ENCODE measurements around the gene USB1. TPM values are rescaled to one million over a fixed set of nuclear protein-coding genes. Genes with fewer than 3 reads are reported as not detected.

Gene USB1
- total and polyA plus RNA-seq, 9 donors: 8.5 to 30.7 (median 22.5) TPM

DNA sequence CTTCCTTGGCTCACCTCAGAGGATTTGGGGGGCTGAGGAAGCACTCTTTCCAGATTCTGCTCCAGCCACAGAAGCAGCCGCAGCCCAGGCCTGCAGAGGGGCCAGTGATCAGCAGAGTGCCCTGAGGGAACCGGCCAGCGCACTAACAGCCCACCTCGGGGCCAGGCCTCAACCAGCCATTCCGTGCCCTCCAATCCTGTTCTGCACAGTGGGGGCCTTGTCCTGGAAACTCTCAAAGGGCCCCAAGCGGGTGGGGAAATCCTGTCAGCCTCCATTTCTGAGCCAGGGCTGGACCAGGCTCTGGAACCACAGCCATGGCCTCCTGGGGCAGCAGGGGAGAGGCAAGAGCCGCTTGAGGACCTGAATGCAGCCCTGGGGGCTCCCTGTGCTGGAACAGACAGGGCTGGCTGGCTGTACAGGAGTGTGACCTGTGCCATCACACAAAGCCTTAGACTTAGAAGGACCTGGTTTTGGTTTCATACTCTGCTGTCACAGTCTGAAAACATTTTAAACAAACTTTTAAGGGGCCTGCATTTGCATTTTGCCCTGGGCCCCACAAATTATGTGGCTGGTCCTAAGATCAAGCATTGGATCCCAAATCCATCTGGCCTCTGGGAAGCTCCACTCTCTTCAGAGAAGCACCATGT is 40.3 kb upstream of the USB1 start:
- Histone ChIP-seq H3K9me3 (no peaks in the 10 kb centered on the region), H3K27me3 (no peaks in the 10 kb centered on the region), H3K27ac (no peak overlapping the region), H3K36me3 (no peaks in the 10 kb centered on the region), H3K4me3 (no peak overlapping the region), H3K4me1 (ENCODE audit: insufficient read depth) (no peaks in the 10 kb centered on the region)
- no peak for TF ChIP-seq POLR2A (IDR thresholded peaks at IDR 0.05)
- TF ChIP-seq, protein P1, sequence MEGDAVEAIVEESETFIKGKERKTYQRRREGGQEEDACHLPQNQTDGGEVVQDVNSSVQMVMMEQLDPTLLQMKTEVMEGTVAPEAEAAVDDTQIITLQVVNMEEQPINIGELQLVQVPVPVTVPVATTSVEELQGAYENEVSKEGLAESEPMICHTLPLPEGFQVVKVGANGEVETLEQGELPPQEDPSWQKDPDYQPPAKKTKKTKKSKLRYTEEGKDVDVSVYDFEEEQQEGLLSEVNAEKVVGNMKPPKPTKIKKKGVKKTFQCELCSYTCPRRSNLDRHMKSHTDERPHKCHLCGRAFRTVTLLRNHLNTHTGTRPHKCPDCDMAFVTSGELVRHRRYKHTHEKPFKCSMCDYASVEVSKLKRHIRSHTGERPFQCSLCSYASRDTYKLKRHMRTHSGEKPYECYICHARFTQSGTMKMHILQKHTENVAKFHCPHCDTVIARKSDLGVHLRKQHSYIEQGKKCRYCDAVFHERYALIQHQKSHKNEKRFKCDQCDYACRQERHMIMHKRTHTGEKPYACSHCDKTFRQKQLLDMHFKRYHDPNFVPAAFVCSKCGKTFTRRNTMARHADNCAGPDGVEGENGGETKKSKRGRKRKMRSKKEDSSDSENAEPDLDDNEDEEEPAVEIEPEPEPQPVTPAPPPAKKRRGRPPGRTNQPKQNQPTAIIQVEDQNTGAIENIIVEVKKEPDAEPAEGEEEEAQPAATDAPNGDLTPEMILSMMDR (IDR thresholded peaks at IDR 0.05): no peak
- intact Hi-C loops (cut with DNase I): no loop called here
- WGBS, 3 donors: 88 to 92% (median 90%) methylated on average over 4 to 7 of the region's 7 CpGs
- no peak for DNase-seq

DNA sequence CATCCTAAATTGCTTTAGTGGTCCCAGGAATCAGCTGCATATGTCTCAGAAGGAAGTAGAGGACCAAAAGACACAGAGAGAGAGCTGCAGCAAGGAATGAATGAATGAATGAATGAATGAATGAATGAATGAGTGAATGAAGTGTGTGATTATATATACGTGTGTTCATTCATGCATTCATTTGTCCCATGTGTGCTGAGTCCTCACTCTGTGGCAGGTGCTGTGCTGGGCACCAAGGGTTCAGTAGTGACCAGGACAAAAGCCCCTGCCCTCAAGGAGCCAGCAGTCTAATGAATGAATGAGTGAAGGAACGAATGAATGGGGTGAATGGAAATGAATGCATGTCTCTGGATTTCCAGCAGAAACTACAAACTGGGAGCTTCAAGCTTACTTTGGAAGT is 39.7 kb upstream of the USB1 start:
- Histone ChIP-seq H3K9me3 (no peaks in the 10 kb centered on the region), H3K27me3 (no peaks in the 10 kb centered on the region), H3K36me3 (no peaks in the 10 kb centered on the region), H3K4me1 (ENCODE audit: insufficient read depth) (no peaks in the 10 kb centered on the region), H3K4me3 (no peak overlapping the region), H3K27ac (no peak overlapping the region)
- DNase-seq: no peak
- intact Hi-C loops (cut with DNase I): no loop called here
- WGBS, 3 donors: 49 to 59% (median 55%) methylated on average over 2 of the region's 2 CpGs
- TF ChIP-seq, protein P1 (IDR thresholded peaks at IDR 0.05): no peak
- TF ChIP-seq EP300 (IDR thresholded peaks at IDR 0.05) (no peak), POLR2A (IDR thresholded peaks at IDR 0.05) (no peak)

DNA sequence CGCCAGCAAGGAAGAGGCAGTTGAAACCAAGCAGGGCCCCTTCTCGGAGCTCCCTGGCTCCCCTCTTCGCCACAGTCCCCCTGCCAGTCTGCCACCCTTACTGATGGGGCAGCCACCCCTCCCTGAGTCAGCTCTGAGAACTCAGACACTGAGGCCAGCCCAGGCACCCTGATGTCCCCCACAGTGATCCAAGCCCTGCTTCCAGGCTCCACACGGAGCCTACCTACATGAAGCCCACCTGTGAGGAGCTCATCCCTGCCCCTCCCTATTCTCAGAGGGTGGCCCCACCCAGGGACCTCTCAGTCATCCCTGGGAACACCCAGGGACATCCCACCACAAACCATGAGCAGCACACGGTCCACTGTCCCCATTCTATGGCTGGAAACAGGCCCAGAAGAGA is 39.2 kb upstream of the USB1 start:
- Histone ChIP-seq H3K27me3 (no peaks in the 10 kb centered on the region), H3K9me3 (no peaks in the 10 kb centered on the region), H3K4me3 (no peak overlapping the region), H3K36me3 (no peaks in the 10 kb centered on the region), H3K27ac (no peak overlapping the region), H3K4me1 (ENCODE audit: insufficient read depth) (no peaks in the 10 kb centered on the region)
- TF ChIP-seq, protein P1 (IDR thresholded peaks at IDR 0.05): no peak
- TF ChIP-seq EP300 (IDR thresholded peaks at IDR 0.05) (no peak), POLR2A (IDR thresholded peaks at IDR 0.05) (no peak)
- WGBS, 3 donors: 56 to 61% (median 58%) methylated on average over 5 of the region's 5 CpGs
- no peak for DNase-seq
- intact Hi-C loops (cut with DNase I): no loop called here

DNA sequence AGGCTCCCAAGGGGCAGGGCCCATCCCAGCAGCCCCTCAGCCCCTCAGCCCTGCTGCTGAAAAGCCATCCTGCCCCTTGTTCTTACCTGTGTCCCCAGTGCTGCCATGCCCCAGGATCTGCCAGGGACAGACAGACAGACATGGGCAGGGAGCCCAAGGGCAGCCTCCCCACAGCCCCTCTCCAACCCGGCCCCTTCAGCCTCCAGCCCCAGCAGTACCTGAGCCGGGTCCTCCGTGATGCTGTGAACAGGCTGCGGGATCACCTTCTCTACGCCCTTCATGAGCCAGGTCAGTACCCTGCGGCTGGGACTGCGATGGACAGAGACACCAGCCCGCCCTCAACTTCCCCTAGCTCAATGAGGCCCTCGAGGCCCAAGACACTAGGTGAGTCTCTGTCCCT is 38.5 kb upstream of the USB1 start:
- Histone ChIP-seq H3K4me3 (no peak overlapping the region), H3K36me3 (no peaks in the 10 kb centered on the region), H3K9me3 (no peaks in the 10 kb centered on the region), H3K4me1 (ENCODE audit: insufficient read depth) (no peaks in the 10 kb centered on the region), H3K27ac (no peak overlapping the region), H3K27me3 (no peaks in the 10 kb centered on the region)
- TF ChIP-seq EP300 (IDR thresholded peaks at IDR 0.05) (no peak), POLR2A (IDR thresholded peaks at IDR 0.05) (no peak)
- TF ChIP-seq, protein P1 (IDR thresholded peaks at IDR 0.05): no peak
- intact Hi-C loops (cut with DNase I): no loop called here
- WGBS, 3 donors: 55 to 70% (median 69%) methylated on average over 4 to 9 of the region's 9 CpGs
- DNase-seq: no peak
